ENCODE data around the gene GALR3. TPM values are rescaled to one million over a fixed set of nuclear protein-coding genes. Genes with fewer than 3 reads are reported as not detected.
A peak's percentile ranks its signal among the peaks of the same experiment; 100 is the strongest.
"Not testable (repeated sequence)": the region's sequence is repeated elsewhere in the genome, so short reads cannot be mapped to it uniquely, and the experiment has no call there.

GALR3 gene
- total RNA-seq, 2 donors from 2014 or later = not detected

DNA sequence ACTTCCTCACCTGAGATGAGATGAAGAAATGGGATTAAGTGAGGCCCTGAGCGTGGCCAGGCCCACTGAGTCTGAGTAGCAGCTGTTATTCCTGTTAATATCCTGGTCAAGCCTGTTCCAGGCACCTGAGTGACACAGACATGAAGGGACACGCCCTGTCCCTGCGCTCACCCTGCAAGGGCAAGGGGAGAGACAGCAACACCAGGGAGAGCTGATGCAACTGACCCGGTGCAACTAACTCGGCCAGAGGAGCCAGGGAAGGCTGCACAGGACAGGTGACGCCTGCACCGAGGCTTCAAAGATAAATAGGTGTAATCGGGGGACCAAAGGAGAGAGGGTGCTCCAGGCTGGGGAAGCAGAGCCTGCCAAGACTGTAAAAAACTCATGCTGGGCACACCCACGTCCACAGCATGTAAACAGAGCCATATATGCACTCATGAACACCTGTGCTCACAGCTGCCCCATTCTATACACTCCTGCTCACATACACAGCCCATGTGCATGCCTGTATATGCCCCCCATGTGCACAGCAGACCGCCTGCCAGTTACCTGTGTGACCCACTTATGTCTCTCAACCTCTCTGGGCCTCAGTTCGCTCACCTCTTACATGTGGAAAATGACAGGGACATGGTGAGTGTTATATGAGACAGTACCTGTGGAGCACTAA lies 38.2 kb upstream of the GALR3 start:
- Histone ChIP-seq H3K27ac (no peak overlapping the region), H3K9me3 (no peaks in the 10 kb centered on the region), H3K36me3 (replicated peaks in 1 of 2; ENCODE audit: insufficient read depth in 1 of 2, low read depth in 2 of 2) (no peaks in the 10 kb centered on the region), H3K4me3 (no peak overlapping the region), H3K4me1 (peaks cover 6% of the 10 kb centered on the region), H3K27me3 (no peaks in the 10 kb centered on the region)
- 54 to 61% methylated on average over 9 to 11 of the region's 11 CpGs for WGBS, 2 donors
- TF ChIP-seq, protein P1, sequence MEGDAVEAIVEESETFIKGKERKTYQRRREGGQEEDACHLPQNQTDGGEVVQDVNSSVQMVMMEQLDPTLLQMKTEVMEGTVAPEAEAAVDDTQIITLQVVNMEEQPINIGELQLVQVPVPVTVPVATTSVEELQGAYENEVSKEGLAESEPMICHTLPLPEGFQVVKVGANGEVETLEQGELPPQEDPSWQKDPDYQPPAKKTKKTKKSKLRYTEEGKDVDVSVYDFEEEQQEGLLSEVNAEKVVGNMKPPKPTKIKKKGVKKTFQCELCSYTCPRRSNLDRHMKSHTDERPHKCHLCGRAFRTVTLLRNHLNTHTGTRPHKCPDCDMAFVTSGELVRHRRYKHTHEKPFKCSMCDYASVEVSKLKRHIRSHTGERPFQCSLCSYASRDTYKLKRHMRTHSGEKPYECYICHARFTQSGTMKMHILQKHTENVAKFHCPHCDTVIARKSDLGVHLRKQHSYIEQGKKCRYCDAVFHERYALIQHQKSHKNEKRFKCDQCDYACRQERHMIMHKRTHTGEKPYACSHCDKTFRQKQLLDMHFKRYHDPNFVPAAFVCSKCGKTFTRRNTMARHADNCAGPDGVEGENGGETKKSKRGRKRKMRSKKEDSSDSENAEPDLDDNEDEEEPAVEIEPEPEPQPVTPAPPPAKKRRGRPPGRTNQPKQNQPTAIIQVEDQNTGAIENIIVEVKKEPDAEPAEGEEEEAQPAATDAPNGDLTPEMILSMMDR (IDR thresholded peaks at IDR 0.05) = no peak
- no peak for TF ChIP-seq POLR2A (IDR thresholded peaks at IDR 0.05)
- DNase-seq = peak in 1 of 4 donors; percentile 63
- intact Hi-C loops (cut with DNase I) = loop anchor here (5.0 to 10.0 kb wide), 2 partner anchors 48 to 140 kb away; no protein-coding TSS in a partner anchor
- peak; percentile 33 for ATAC-seq

DNA sequence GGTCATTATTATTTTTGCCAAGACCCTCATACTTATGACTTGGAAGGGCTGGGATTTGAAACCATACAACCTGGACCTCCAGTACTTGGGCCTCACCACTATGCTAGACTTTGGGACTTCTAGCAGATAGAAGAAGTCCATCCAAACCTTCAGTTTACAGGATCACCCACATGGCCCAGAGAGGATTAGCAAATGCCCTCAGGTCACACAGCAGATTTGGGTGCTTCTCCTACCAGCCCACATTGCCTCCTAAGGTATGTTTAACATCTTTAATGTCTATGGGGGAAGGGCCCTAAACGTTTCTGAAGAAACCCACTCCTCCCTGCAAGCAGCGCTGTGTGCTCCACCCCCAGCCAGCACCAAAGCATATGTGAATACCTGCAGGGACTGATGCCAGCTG lies 32.9 kb upstream of the GALR3 start:
- intact Hi-C loops (cut with DNase I) = no loop called here

DNA sequence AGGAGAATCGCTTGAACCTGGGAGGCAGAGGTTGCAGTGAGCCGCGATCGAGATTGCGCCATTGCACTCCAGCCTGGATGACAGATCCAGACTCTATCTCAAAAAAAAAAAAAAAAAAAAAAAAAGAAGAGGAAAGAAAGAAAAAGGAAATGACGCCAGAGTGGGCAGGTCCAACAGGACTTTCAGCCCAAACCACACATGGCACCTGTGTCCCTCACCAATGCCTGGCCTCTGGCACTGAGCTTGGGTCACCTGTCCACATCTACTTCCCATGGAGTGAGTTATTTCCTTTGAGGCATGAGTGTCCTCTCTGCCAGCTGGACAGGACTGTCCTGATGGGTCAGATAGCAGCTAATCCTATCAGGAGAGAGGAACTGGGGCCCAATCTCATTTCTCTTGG lies 30.7 kb upstream of the GALR3 start:
- Histone ChIP-seq H3K4me3 (no peak overlapping the region), H3K4me1 (no peaks in the 10 kb centered on the region), H3K27me3 (no peaks in the 10 kb centered on the region), H3K36me3 (replicated peaks in 1 of 2; ENCODE audit: insufficient read depth in 1 of 2, low read depth in 2 of 2) (no peaks in the 10 kb centered on the region), H3K9me3 (no peaks in the 10 kb centered on the region), H3K27ac (no peak overlapping the region)
- no peak for DNase-seq
- WGBS, 2 donors = 86 to 89% methylated on average over 6 of the region's 6 CpGs
- intact Hi-C loops (cut with DNase I) = no loop called here
- no peak for ATAC-seq
- TF ChIP-seq, protein P1 (IDR thresholded peaks at IDR 0.05) = no peak
- no peak for TF ChIP-seq POLR2A (IDR thresholded peaks at IDR 0.05)

More for the DNA sequence above, 32.9 kb upstream of the GALR3 start:
- Histone ChIP-seq H3K9me3 (no peaks in the 10 kb centered on the region), H3K4me3 (no peak overlapping the region), H3K27me3 (no peaks in the 10 kb centered on the region), H3K36me3 (replicated peaks in 1 of 2; ENCODE audit: insufficient read depth in 1 of 2, low read depth in 2 of 2) (no peaks in the 10 kb centered on the region), H3K4me1 (no peaks in the 10 kb centered on the region), H3K27ac (no peak overlapping the region)
- DNase-seq (no peak), ATAC-seq (no peak)
- WGBS, 2 donors = 46% methylated on average over 2 of the region's 2 CpGs; no CpG with 5 or more reads in 1 of the 2 donors
- TF ChIP-seq, protein P1 (IDR thresholded peaks at IDR 0.05) = no peak
- no peak for TF ChIP-seq POLR2A (IDR thresholded peaks at IDR 0.05)

DNA sequence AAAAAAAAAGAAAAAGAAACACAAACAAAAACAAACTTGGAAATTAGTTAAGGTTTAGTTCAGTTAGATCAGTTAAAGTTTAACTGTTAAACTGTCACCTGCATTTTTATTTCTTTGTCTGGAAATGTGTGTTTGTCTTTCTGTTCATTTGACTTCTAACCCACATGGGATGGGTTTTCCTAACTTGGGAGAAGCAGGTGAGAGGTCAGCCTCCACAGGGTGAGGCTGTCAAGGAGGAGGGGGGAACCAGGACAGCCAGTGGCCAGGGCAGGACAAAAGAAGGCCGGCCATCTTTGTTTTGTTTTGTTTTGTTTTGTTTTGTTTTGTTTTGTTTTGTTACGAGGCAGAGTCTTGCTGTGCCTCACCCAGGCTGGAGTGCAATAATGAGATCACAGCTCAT lies 28.8 kb upstream of the GALR3 start:
- no peak for ATAC-seq
- H3K27ac ChIP-seq = no peak overlapping the region
- H3K9me3 ChIP-seq = no peaks in the 10 kb centered on the region
- no peaks in the 10 kb centered on the region for H3K4me1 ChIP-seq
- no peaks in the 10 kb centered on the region for H3K27me3 ChIP-seq
- 75 to 92% methylated on average over 2 of the region's 2 CpGs for WGBS, 2 donors
- intact Hi-C loops (cut with DNase I) = no loop called here
- DNase-seq = no peak
- H3K36me3 ChIP-seq (replicated peaks in 1 of 2; ENCODE audit: insufficient read depth in 1 of 2, low read depth in 2 of 2) = no peaks in the 10 kb centered on the region
- TF ChIP-seq POLR2A (IDR thresholded peaks at IDR 0.05) = no peak
- TF ChIP-seq, protein P1 (IDR thresholded peaks at IDR 0.05) = no peak
- H3K4me3 ChIP-seq = no peak overlapping the region

DNA sequence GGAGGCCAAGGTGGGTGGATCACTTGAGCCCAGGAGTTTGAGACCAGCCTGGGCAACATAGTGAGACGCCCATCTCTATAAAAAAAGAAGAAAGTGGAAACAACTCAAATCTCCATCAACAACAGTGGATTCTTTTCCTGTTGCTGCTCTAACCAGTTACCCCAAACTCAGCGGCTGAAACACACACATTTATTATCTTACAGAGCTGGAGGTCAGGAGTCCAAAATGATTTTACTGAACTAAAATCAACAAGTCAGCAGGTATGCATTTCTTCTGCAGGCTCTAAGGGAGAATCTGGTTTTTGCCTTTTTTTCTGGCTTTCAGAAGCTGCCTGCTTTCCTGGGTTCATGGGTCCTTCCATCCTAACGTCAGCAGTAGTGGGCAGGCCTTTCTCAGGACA lies 27.1 kb upstream of the GALR3 start:
- intact Hi-C loops (cut with DNase I) = no loop called here
- WGBS, 2 donors = 52 to 77% methylated on average over 3 of the region's 3 CpGs
- H3K27me3 ChIP-seq = no peaks in the 10 kb centered on the region
- no peak overlapping the region for H3K4me3 ChIP-seq
- no peak for ATAC-seq
- H3K9me3 ChIP-seq = no peaks in the 10 kb centered on the region
- no peaks in the 10 kb centered on the region for H3K4me1 ChIP-seq
- no peak for DNase-seq
- H3K27ac ChIP-seq = no peak overlapping the region
- H3K36me3 ChIP-seq (replicated peaks in 1 of 2; ENCODE audit: insufficient read depth in 1 of 2, low read depth in 2 of 2) = no peaks in the 10 kb centered on the region
- TF ChIP-seq, protein P1 (IDR thresholded peaks at IDR 0.05) = no peak
- TF ChIP-seq POLR2A (IDR thresholded peaks at IDR 0.05) = no peak

DNA sequence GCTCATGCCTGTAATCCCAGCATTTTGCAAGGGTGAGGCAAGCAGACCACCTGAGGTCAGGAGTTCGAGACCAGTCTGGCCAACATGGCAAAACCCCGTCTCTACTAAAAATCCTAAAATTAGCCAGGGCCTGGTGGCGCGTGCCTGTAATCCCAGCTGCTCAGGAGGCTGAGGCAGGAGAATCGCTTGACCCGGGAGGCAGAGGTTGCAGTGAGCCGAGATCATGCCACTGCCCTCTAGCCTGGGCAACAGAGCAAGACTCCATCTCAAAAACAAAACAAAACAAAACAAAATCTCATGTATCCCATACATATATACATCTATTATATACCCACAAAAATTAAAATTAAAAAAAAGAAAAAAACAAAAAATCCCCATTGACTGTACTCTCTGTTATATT lies 25.9 kb upstream of the GALR3 start:
- intact Hi-C loops (cut with DNase I); H3K27me3 ChIP-seq; H3K4me3 ChIP-seq; H3K4me1 ChIP-seq; H3K9me3 ChIP-seq; ATAC-seq; H3K36me3 ChIP-seq (replicated peaks in 1 of 2; ENCODE audit: insufficient read depth in 1 of 2, low read depth in 2 of 2); DNase-seq; H3K27ac ChIP-seq: not testable (repeated sequence)
- WGBS, 2 donors = 93 to 94% methylated on average over 7 of the region's 7 CpGs
